Skeletal muscle tissue (tissue), 4 donors: Measurements from ENCODE around the gene UQCRC2. TPM values are rescaled to one million over a fixed set of nuclear protein-coding genes. Genes with fewer than 3 reads are reported as not detected.
"Not testable (repeated sequence)": the region's sequence is repeated elsewhere in the genome, so short reads cannot be mapped to it uniquely, and the experiment has no call there.

Experiments used
- H3K27ac ChIP-seq: one replicate; pipeline ENCODE4 v1.7.0; 2013; ENCODE audit warnings: mild to moderate bottlenecking, low read depth, low read length, inconsistent platforms
- H3K27me3 ChIP-seq, 3 donors: one replicate each; pipeline ENCODE4 v1.7.0; 2013; ENCODE audit warnings: low read length in 3 of 3; ENCODE audit not compliant: control insufficient read depth in 3 of 3, insufficient read depth in 3 of 3
- H3K36me3 ChIP-seq, 3 donors: one replicate each; pipeline ENCODE4 v1.7.0; 2013; ENCODE audit warnings: low read length in 3 of 3; ENCODE audit not compliant: control insufficient read depth in 3 of 3, insufficient read depth in 3 of 3
- H3K4me1 ChIP-seq, 3 donors: one replicate each; pipeline ENCODE4 v1.7.0; 2013; ENCODE audit warnings: low read length in 3 of 3, mild to moderate bottlenecking in 3 of 3; ENCODE audit not compliant: control insufficient read depth in 3 of 3, insufficient read depth in 3 of 3
- H3K4me3 ChIP-seq, 3 donors: one replicate each; pipeline ENCODE4 v1.7.0; 2013; ENCODE audit warnings: low read length in 3 of 3
- H3K9ac ChIP-seq, 3 donors: one replicate each; pipeline ENCODE4 v1.7.0; 2013; ENCODE audit warnings: low read length in 3 of 3, mild to moderate bottlenecking in 3 of 3, moderate library complexity in 2 of 3, low read depth in 1 of 3
- H3K9me3 ChIP-seq, 3 donors: one replicate each; pipeline ENCODE4 v1.7.0; 2013; ENCODE audit warnings: low read length in 3 of 3; ENCODE audit not compliant: control insufficient read depth in 3 of 3
- total RNA-seq: library from RNA; depleted of rRNA; stranded (reverse); fragments of >200 nt; gene quantifications from one replicate; pipeline ENCODE4 v1.2.3, GENCODE V29; 2014
- donor health status: Osteomylitis.

The UQCRC2 gene
- total RNA-seq, 1 donor from 2014 or later: 449 TPM

GRCh38 chr16:21991621-21992020 is 38.5 kb downstream of the UQCRC2 start:
- Histone ChIP-seq H3K36me3 (peaks cover 0 to 2% (median 0%) of the 10 kb centered on the region in 3 donors), H3K9ac (no peak overlapping the region), H3K4me1 (peaks cover 9 to 15% (median 14%) of the 10 kb centered on the region in 3 donors), H3K27ac (no peak overlapping the region), H3K9me3 (no peaks in the 10 kb centered on the region), H3K27me3 (no peaks in the 10 kb centered on the region), H3K4me3 (no peak overlapping the region)

GRCh38 chr16:21994856-21995465 is 41.8 kb downstream of the UQCRC2 start:
- Histone ChIP-seq H3K27ac (no peak overlapping the region), H3K9me3 (no peaks in the 10 kb centered on the region), H3K4me1 (peaks cover 4 to 12% (median 7%) of the 10 kb centered on the region in 3 donors)

GRCh38 chr16:21996923-21997696 is 43.9 kb downstream of the UQCRC2 start:
- Histone ChIP-seq H3K27ac (peak overlapping the region; percentile 25), H3K9me3 (no peaks in the 10 kb centered on the region), H3K4me3 (no peak overlapping the region), H3K9ac (no peak overlapping the region), H3K4me1 (peaks cover 8 to 12% (median 11%) of the 10 kb centered on the region in 3 donors), H3K27me3 (no peaks in the 10 kb centered on the region), H3K36me3 (no peaks in the 10 kb centered on the region)

More at GRCh38 chr16:21994856-21995465, 41.8 kb downstream of the UQCRC2 start:
- Histone ChIP-seq H3K36me3 (no peaks in the 10 kb centered on the region), H3K27me3 (no peaks in the 10 kb centered on the region), H3K9ac (no peak overlapping the region), H3K4me3 (no peak overlapping the region)

DNA sequence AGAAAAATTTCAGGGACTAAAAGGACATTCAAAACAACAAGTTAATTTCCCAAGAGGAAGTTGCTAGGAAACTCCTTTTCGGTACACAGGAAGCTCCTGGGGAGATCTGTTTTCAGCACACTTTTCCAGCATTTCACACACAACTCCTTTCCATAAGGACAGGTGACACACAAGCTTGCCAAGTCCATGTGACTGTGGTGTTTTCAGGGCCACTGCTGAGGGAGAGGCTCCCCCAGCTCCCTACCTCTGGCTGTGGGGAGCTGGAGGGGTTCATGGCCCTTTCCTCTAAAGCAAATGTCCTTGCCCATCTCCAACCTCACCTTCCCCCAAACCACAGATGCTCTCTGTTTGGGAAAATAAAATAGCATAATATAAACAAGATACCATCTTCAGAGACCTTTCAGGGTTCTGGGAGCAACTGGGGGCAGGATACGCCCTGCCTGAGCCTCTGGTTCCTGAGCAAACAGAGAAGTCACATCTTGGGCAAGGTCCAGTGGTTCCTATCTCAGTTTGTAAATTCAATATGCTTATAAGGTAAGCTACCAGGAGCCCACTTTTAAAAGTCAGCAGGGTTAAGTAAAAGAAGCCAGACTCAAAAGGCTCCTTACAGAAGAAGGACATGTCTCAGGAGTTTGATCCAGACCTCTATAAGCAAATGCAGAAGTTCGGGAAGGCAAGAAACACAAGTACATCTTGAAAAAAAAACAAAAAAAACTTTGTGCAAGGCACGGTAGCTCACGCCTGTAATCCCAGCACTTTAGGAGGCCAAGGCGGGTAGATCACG is 44.7 kb downstream of the UQCRC2 start:
- Histone ChIP-seq H3K9me3 (no peaks in the 10 kb centered on the region), H3K9ac (peak overlapping the region in 1 of 3 donors; percentile 40), H3K4me1 (peaks cover 8 to 12% (median 11%) of the 10 kb centered on the region in 3 donors), H3K27ac (peak overlapping the region; percentile 36), H3K4me3 (no peak overlapping the region), H3K27me3 (no peaks in the 10 kb centered on the region), H3K36me3 (no peaks in the 10 kb centered on the region)

- H3K9ac ChIP-seq: no peak overlapping the region
- H3K4me1 ChIP-seq: peaks cover 10 to 17% (median 15%) of the 10 kb centered on the region in 3 donors
- H3K27ac ChIP-seq: no peak overlapping the region
- no peaks in the 10 kb centered on the region for H3K9me3 ChIP-seq
- no peaks in the 10 kb centered on the region for H3K27me3 ChIP-seq
- no peak overlapping the region for H3K4me3 ChIP-seq
- no peaks in the 10 kb centered on the region for H3K36me3 ChIP-seq
These were observed 48.4 kb downstream of the UQCRC2 start for GRCh38 chr16:22001591-22001990.

- not testable (repeated sequence) for H3K4me3 ChIP-seq, H3K9me3 ChIP-seq, H3K36me3 ChIP-seq, H3K27ac ChIP-seq, H3K9ac ChIP-seq, H3K27me3 ChIP-seq
- H3K4me1 ChIP-seq: peaks cover 14 to 21% (median 19%) of the 10 kb centered on the region in 3 donors
These were observed 48.9 kb downstream of the UQCRC2 start for GRCh38 chr16:22002047-22002446.

GRCh38 chr16:22003195-22003594 is 50.0 kb downstream of the UQCRC2 start:
- Histone ChIP-seq H3K4me1 (peaks cover 17 to 26% (median 19%) of the 10 kb centered on the region in 3 donors), H3K27me3 (no peaks in the 10 kb centered on the region), H3K4me3 (no peak overlapping the region), H3K27ac (no peak overlapping the region), H3K9me3 (no peaks in the 10 kb centered on the region), H3K9ac (no peak overlapping the region), H3K36me3 (no peaks in the 10 kb centered on the region)

DNA sequence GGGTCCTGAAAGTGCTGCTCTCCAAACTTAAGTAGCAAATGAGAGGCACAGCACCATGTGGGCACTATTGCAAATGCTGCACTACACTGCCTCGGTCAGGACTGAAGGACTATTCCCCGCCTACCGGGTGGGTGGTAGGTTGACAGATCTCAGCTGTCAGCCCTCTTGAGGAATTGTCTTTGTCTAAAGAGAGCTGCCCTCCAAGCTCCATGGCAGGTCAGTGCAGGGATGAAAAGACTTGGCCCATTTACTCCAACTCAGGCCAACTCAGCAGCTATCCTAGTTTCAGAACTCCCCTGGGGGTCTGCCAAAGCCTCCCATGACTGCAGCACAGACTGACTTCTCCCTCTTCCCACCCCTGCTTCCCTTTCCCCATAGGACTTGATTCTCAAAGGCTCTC is 51.2 kb downstream of the UQCRC2 start:
- Histone ChIP-seq H3K36me3 (no peaks in the 10 kb centered on the region), H3K27ac (no peak overlapping the region), H3K4me1 (peaks cover 23 to 32% (median 26%) of the 10 kb centered on the region in 3 donors), H3K4me3 (no peak overlapping the region), H3K9me3 (no peaks in the 10 kb centered on the region), H3K9ac (no peak overlapping the region), H3K27me3 (no peaks in the 10 kb centered on the region)

DNA sequence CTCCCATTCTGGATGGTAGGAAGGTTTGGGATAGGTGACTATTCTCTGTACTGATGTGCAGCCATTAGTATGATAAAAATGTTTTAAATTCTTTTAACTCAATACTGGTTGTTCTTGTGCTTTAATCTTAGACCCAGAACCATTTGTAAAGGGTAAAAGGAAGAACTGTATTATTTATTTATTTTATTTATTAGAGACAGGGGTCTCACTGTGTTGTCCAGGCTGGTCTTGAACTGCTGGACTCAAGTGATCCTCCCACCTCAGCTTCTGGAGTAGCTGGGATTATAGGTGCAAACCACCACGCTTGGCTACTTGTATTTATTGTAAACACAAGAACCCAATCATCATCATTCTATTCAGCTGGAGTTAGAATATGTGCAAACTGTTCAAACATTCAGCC is 52.6 kb downstream of the UQCRC2 start:
- Histone ChIP-seq H3K9ac (no peak overlapping the region), H3K27me3 (no peaks in the 10 kb centered on the region), H3K4me1 (peaks cover 25 to 29% (median 25%) of the 10 kb centered on the region in 3 donors), H3K4me3 (no peak overlapping the region), H3K36me3 (no peaks in the 10 kb centered on the region), H3K9me3 (no peaks in the 10 kb centered on the region), H3K27ac (no peak overlapping the region)
